SK-N-SH (cell line): ENCODE measurements around the gene BCL11A. TPM values are rescaled to one million over a fixed set of nuclear protein-coding genes. Genes with fewer than 3 reads are reported as not detected.

ENCODE experiments used
- CTCF ChIA-PET: fragments of 300-600, 350-600 bp; formaldehyde crosslinking; extraction: SDS; loops from one replicate; lab custom pipeline; 2021; lab: Yijun Ruan, JAX
- POLR2A ChIA-PET: fragments of 350-600 bp; sonication (Branson Sonifier 250); formaldehyde crosslinking; extraction: SDS; loops from one replicate; lab custom pipeline; 2020; ENCODE audit warnings: antibody characterized with exemption, inconsistent platforms; lab: Yijun Ruan, JAX
- DNase-seq: peaks from one replicate; pipeline ENCODE4 v3.0.0; 2012
- H2AFZ ChIP-seq: fragments of 200-600 bp; sonication (generic); 2 replicates; pipeline ENCODE4 v1.8.1; 2016; ENCODE audit warnings: antibody characterized with exemption, mild to moderate bottlenecking, low read depth
- H3F3A ChIP-seq: fragments of 200-600 bp; sonication (generic); replicated peaks from 2 replicates; pipeline ENCODE3; 2016; ENCODE audit warnings: antibody characterized with exemption, mild to moderate bottlenecking; ENCODE audit not compliant: insufficient read depth
- H3K27ac ChIP-seq, 2 experiments: fragments of 200-500 bp in 1 of 2; fragments of 200-600 bp in 1 of 2; sonication (Bioruptor generic) in 1 of 2; sonication (generic), shearing (Covaris generic) in 1 of 2; 2 replicates each; pipeline versions ENCODE4 v1.5.1 to v1.6.1; 2014 to 2016; ENCODE audit warnings: low read depth in 2 of 2, inconsistent platforms in 1 of 2, low read length in 1 of 2, mild to moderate bottlenecking in 1 of 2, mixed read lengths in 1 of 2
- H3K27me3 ChIP-seq: fragments of 200-600 bp; sonication (generic), shearing (Covaris generic); 2 replicates; pipeline ENCODE4 v1.6.1; 2016; ENCODE audit warnings: mixed run types; ENCODE audit not compliant: insufficient read depth
- H3K36me3 ChIP-seq, 2 experiments: fragments of 200-500 bp in 1 of 2; fragments of 200-600 bp in 1 of 2; sonication (Bioruptor generic) in 1 of 2; sonication (generic) in 1 of 2; replicated peaks in 1 of 2; 2 replicates each; pipeline versions ENCODE3 to v1.5.1; 2014 to 2016; ENCODE audit warnings: low read length in 1 of 2, mild to moderate bottlenecking in 1 of 2; ENCODE audit not compliant: insufficient read depth in 2 of 2, control insufficient read depth in 1 of 2
- H3K4me1 ChIP-seq, 2 experiments: fragments of 200-500 bp in 1 of 2; fragments of 200-600 bp in 1 of 2; sonication (Bioruptor generic) in 1 of 2; sonication (generic), shearing (Covaris generic) in 1 of 2; 2 replicates each; pipeline versions ENCODE4 v1.5.1 to v1.6.1; 2014 to 2016; ENCODE audit warnings: low read depth in 1 of 2, low read length in 1 of 2, mixed run types in 1 of 2; ENCODE audit not compliant: insufficient read depth in 2 of 2, control insufficient read depth in 1 of 2
- H3K4me2 ChIP-seq: fragments of 200-600 bp; sonication (generic), shearing (Covaris generic); 2 replicates; pipeline ENCODE4 v1.6.1; 2017; ENCODE audit warnings: mixed run types
- H3K4me3 ChIP-seq, 2 experiments: fragments of 200-500 bp in 1 of 2; fragments of 200-600 bp in 1 of 2; sonication (Bioruptor generic) in 1 of 2; sonication (generic), shearing (Covaris generic) in 1 of 2; 2 replicates each; pipeline versions ENCODE4 v1.5.1 to v1.8.1; 2014 to 2016; ENCODE audit warnings: low read depth in 2 of 2, inconsistent platforms in 1 of 2, low read length in 1 of 2, mild to moderate bottlenecking in 1 of 2, mixed read lengths in 1 of 2, moderate library complexity in 1 of 2
- H3K79me2 ChIP-seq: fragments of 200-600 bp; sonication (generic); 2 replicates; pipeline ENCODE4 v1.8.1; 2017; ENCODE audit warnings: mild to moderate bottlenecking; ENCODE audit not compliant: insufficient read depth
- H3K9ac ChIP-seq: fragments of 200-600 bp; sonication (generic); 2 replicates; pipeline ENCODE4 v1.6.1; 2017; ENCODE audit warnings: mixed run types
- H3K9me2 ChIP-seq: fragments of 200-600 bp; sonication (generic); 2 replicates; pipeline ENCODE4 v1.6.1; 2017; ENCODE audit warnings: mixed run types
- H3K9me3 ChIP-seq: fragments of 200-600 bp; sonication (generic); 2 replicates; pipeline ENCODE4 v1.6.1; 2017; ENCODE audit warnings: mixed run types, mild to moderate bottlenecking, moderate library complexity
- H4K20me1 ChIP-seq: fragments of 200-600 bp; sonication (generic); 2 replicates; pipeline ENCODE4 v1.6.1; 2017; ENCODE audit warnings: mild to moderate bottlenecking, mixed run types; ENCODE audit not compliant: insufficient read depth
- CHD2 ChIP-seq: fragments of 150-350 bp; IDR thresholded peaks from 2 replicates; pipeline ENCODE4 v1.6.1; 2018; ENCODE audit warnings: low read length; ENCODE audit not compliant: partially characterized antibody
- ELF1 ChIP-seq: IDR thresholded peaks from 2 replicates; pipeline ENCODE4 v1.4.0; 2012
- FOXJ3 ChIP-seq: sonication (generic); formaldehyde crosslinking; IDR thresholded peaks from 2 replicates; pipeline ENCODE4 v1.5.1; 2020; ENCODE audit warnings: mild to moderate bottlenecking, missing genetic modification reagents
- GABPA ChIP-seq: IDR thresholded peaks from 2 replicates; pipeline ENCODE4 v1.4.0; 2012; ENCODE audit warnings: low read depth, mild to moderate bottlenecking
- GATA2 ChIP-seq: sonication (generic); formaldehyde crosslinking; IDR thresholded peaks from 2 replicates; pipeline ENCODE4 v1.5.0; 2020; ENCODE audit warnings: mild to moderate bottlenecking, missing genetic modification reagents
- MEF2A ChIP-seq: IDR thresholded peaks from 2 replicates; pipeline ENCODE4 v1.4.0; 2012; ENCODE audit warnings: low read depth, borderline replicate concordance
- POLR2AphosphoS5 ChIP-seq: IDR thresholded peaks from 2 replicates; pipeline ENCODE4 v1.6.1; 2012; ENCODE audit warnings: low read depth, low read length
- RAD21 ChIP-seq: IDR thresholded peaks from 2 replicates; pipeline ENCODE4 v1.6.1; 2012; ENCODE audit warnings: mild to moderate bottlenecking, low read length
- REST ChIP-seq: IDR thresholded peaks from 2 replicates; pipeline ENCODE4 v1.6.1; 2012; ENCODE audit warnings: mild to moderate bottlenecking, low read depth, low read length, moderate library complexity
- RFX5 ChIP-seq: IDR thresholded peaks from 2 replicates; pipeline ENCODE4 v1.6.1; 2012; ENCODE audit warnings: mild to moderate bottlenecking, improper control_type of control experiment, low read length
- RXRA ChIP-seq: IDR thresholded peaks from 2 replicates; pipeline ENCODE4 v1.4.0; 2012; ENCODE audit warnings: low read depth, mild to moderate bottlenecking, borderline replicate concordance
- SIN3A ChIP-seq: IDR thresholded peaks from 2 replicates; pipeline ENCODE4 v1.6.1; 2012; ENCODE audit warnings: low read depth, mild to moderate bottlenecking, low read length, moderate library complexity, borderline replicate concordance
- TAF1 ChIP-seq: IDR thresholded peaks from 2 replicates; pipeline ENCODE4 v1.6.1; 2012; ENCODE audit warnings: low read depth, mild to moderate bottlenecking, low read length, moderate library complexity, borderline replicate concordance
- TCF12 ChIP-seq: IDR thresholded peaks from 2 replicates; pipeline ENCODE4 v1.4.0; 2012
- TEAD4 ChIP-seq: IDR thresholded peaks from 2 replicates; pipeline ENCODE4 v1.4.0; 2012; ENCODE audit warnings: mild to moderate bottlenecking, borderline replicate concordance; ENCODE audit not compliant: insufficient read depth
- USF1 ChIP-seq: IDR thresholded peaks from 2 replicates; pipeline ENCODE4 v1.4.0; 2012; ENCODE audit warnings: low read depth, borderline replicate concordance
- USF2 ChIP-seq: fragments of 150-350 bp; IDR thresholded peaks from 2 replicates; pipeline ENCODE4 v1.6.1; 2017; ENCODE audit warnings: antibody characterized with exemption, low read length, low read depth, borderline replicate concordance
- YY1 ChIP-seq: IDR thresholded peaks from 2 replicates; pipeline ENCODE4 v1.4.0; 2012; ENCODE audit warnings: low read depth, mild to moderate bottlenecking
- WGBS: methylation state at CpG from one replicate; pipeline ENCODE4 v1.1.6; 2017; ENCODE audit warnings: low lambda C conversion rate; 5-methylcytosine and 5-hydroxymethylcytosine counted together
- polyA plus RNA-seq, 3 experiments: library from polyadenylated mRNA; depleted of rRNA; stranded (reverse); fragments of >200 nt; gene quantifications; 2 replicates each; pipeline ENCODE4 v1.2.3, GENCODE V29; 2012

BCL11A gene
- polyA plus RNA-seq, 1 of the 3 experiments (the other 2 are of a cell fraction): 1.9 TPM

DNA sequence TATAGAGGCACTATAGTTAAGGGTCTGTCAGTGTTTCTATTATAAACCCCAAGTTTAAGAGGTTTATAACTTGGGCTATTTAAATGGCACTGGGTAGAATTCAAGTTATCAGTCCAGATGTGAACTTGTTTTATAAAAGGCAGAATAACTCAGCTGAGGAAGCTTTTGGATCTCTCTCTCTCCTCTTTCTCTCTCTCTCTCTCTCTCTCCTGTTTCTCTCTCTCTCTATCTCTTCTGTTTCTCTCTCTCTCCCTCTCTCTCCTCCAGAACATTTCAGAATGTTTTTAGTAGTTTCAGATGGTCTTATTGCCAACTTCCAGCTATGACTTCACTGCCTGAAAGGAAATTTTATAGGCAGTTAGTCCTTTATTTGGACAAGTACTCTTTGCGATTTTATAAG lies 6.4 kb upstream of the BCL11A start:
- no peak overlapping the region for H3K9ac ChIP-seq
- H3K27ac ChIP-seq: no peak overlapping the region
- H3K4me2 ChIP-seq: no peak overlapping the region
- H3K9me2 ChIP-seq: no peaks in the 10 kb centered on the region
- H3K9me3 ChIP-seq: no peaks in the 10 kb centered on the region
- no peaks in the 10 kb centered on the region for H4K20me1 ChIP-seq
- H3K4me1 ChIP-seq: peaks cover 5 to 6% of the 10 kb centered on the region in 2 experiments; a peak in 1 of 4 replicates
- WGBS: 0% methylated on average over 1 of the region's 1 CpG
- peaks cover 3% of the 10 kb centered on the region for H3F3A ChIP-seq
- no peak overlapping the region for H2AFZ ChIP-seq
- DNase-seq: no peak
- H3K79me2 ChIP-seq: no peaks in the 10 kb centered on the region
- no peak overlapping the region for H3K4me3 ChIP-seq
- ChIA-PET CTCF (interaction anchor here (0.5 to 18.8 kb wide), 9 partner anchors 9 to 1099 kb away, joined by 3 to 324 read pairs (median 7); no protein-coding TSS in a partner anchor), POLR2A (no interaction called here)
- TF ChIP-seq USF1 (no peak), GATA2 (CRISPR knock-in tag) (no peak), TAF1 (no peak), TCF12 (no peak), SIN3A (no peak), RXRA (no peak)
- H3K27me3 ChIP-seq: peaks cover 37% of the 10 kb centered on the region
- H3K36me3 ChIP-seq: no peaks in the 10 kb centered on the region

DNA sequence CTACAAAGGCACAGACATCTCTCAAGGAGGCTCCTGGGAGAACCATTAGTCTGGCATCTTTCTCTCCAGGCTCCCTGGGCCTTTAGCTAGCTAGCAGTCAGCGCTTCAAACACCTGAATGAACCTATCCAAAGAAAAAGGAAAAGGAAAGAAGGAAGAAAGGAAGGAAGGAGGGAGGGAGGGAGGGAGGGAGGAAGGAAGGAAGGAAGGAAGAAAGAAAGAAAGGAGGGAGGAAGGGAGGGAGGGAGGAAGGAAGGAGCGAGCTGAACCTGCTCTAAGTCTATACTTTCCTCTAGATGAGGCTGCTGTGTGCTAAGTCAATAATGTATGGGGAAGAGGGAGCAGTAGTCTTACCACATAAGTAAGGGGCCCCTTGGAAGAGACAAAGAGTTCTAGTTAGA lies 5.1 kb upstream of the BCL11A start:
- H3K27me3 ChIP-seq: peaks cover 37% of the 10 kb centered on the region

More for the DNA sequence above, 5.1 kb upstream of the BCL11A start:
- DNase-seq: no peak
- no peaks in the 10 kb centered on the region for H4K20me1 ChIP-seq
- no peak for TF ChIP-seq TCF12
- TF ChIP-seq RAD21: no peak
- TF ChIP-seq ELF1: no peak
- TF ChIP-seq RFX5: no peak
- no peak for TF ChIP-seq CHD2
- no peak for TF ChIP-seq FOXJ3
- TF ChIP-seq GABPA: no peak
- no peak for TF ChIP-seq YY1
- TF ChIP-seq MEF2A: no peak
- TF ChIP-seq SIN3A: no peak
- TF ChIP-seq REST: no peak
- no peak for TF ChIP-seq TEAD4
- TF ChIP-seq USF2: no peak
- no peak for TF ChIP-seq POLR2AphosphoS5
- 53% methylated on average over 2 of the region's 2 CpGs for WGBS
- no peak overlapping the region for H3K4me2 ChIP-seq
- ChIA-PET POLR2A (no interaction called here), CTCF (interaction anchor here (0.6 to 18.8 kb wide), 4 partner anchors 8 to 1235 kb away, joined by 4 to 324 read pairs (median 26); no protein-coding TSS in a partner anchor)
- no peaks in the 10 kb centered on the region for H3K9me3 ChIP-seq
- H3K27ac ChIP-seq: no peak overlapping the region
- no peak overlapping the region for H2AFZ ChIP-seq
- H3K4me1 ChIP-seq: peaks cover 6 to 14% of the 10 kb centered on the region in 2 experiments; a peak in 1 of 4 replicates
- no peaks in the 10 kb centered on the region for H3K36me3 ChIP-seq
- no peaks in the 10 kb centered on the region for H3K9me2 ChIP-seq
- H3K4me3 ChIP-seq: no peak overlapping the region
- H3K9ac ChIP-seq: no peak overlapping the region
- H3F3A ChIP-seq: peaks cover 3% of the 10 kb centered on the region
- H3K79me2 ChIP-seq: no peaks in the 10 kb centered on the region
